ENCODE results near the gene P2RY8.

DNA sequence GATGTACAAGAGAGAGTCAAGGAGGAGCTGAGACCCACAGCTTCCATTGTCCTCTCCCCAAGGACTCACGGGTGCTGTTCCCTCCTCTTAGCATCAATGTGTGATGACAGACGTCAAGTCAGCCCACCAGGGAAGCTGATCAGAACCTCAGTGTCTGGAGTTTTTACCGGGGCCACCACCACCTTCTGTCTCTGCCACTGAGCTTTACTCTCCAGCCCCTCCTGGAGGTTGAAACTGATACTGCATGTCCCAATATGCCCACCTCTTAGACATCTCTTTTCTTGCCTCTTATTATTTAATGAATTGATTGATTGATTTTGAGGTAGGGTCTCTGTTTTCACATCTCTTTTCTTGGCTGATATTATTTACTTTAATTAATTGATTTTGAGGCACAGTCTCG is 44.1 kb upstream of the P2RY8 start:
- TF ChIP-seq, protein P1, sequence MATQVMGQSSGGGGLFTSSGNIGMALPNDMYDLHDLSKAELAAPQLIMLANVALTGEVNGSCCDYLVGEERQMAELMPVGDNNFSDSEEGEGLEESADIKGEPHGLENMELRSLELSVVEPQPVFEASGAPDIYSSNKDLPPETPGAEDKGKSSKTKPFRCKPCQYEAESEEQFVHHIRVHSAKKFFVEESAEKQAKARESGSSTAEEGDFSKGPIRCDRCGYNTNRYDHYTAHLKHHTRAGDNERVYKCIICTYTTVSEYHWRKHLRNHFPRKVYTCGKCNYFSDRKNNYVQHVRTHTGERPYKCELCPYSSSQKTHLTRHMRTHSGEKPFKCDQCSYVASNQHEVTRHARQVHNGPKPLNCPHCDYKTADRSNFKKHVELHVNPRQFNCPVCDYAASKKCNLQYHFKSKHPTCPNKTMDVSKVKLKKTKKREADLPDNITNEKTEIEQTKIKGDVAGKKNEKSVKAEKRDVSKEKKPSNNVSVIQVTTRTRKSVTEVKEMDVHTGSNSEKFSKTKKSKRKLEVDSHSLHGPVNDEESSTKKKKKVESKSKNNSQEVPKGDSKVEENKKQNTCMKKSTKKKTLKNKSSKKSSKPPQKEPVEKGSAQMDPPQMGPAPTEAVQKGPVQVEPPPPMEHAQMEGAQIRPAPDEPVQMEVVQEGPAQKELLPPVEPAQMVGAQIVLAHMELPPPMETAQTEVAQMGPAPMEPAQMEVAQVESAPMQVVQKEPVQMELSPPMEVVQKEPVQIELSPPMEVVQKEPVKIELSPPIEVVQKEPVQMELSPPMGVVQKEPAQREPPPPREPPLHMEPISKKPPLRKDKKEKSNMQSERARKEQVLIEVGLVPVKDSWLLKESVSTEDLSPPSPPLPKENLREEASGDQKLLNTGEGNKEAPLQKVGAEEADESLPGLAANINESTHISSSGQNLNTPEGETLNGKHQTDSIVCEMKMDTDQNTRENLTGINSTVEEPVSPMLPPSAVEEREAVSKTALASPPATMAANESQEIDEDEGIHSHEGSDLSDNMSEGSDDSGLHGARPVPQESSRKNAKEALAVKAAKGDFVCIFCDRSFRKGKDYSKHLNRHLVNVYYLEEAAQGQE (IDR thresholded peaks at IDR 0.05; ENCODE audit: low read depth, low read length) = no peak
- TF ChIP-seq USF2 (IDR thresholded peaks at IDR 0.05; ENCODE audit: borderline replicate concordance, low read depth, low read length) (no peak), SP1 (IDR thresholded peaks at IDR 0.05; ENCODE audit: low read depth, low read length) (no peak), NFYB (IDR thresholded peaks at IDR 0.05; ENCODE audit: insufficient read depth, low read depth, low read length) (no peak), SRF (IDR thresholded peaks at IDR 0.05; ENCODE audit: low read depth in 2 of 2, low read length in 2 of 2) (no peak), POLR2A (IDR thresholded peaks at IDR 0.05; ENCODE audit: low read depth, low read length) (no peak), MXI1 (IDR thresholded peaks at IDR 0.05; ENCODE audit: low read depth, low read length) (no peak)
- TF ChIP-seq, protein P2, sequence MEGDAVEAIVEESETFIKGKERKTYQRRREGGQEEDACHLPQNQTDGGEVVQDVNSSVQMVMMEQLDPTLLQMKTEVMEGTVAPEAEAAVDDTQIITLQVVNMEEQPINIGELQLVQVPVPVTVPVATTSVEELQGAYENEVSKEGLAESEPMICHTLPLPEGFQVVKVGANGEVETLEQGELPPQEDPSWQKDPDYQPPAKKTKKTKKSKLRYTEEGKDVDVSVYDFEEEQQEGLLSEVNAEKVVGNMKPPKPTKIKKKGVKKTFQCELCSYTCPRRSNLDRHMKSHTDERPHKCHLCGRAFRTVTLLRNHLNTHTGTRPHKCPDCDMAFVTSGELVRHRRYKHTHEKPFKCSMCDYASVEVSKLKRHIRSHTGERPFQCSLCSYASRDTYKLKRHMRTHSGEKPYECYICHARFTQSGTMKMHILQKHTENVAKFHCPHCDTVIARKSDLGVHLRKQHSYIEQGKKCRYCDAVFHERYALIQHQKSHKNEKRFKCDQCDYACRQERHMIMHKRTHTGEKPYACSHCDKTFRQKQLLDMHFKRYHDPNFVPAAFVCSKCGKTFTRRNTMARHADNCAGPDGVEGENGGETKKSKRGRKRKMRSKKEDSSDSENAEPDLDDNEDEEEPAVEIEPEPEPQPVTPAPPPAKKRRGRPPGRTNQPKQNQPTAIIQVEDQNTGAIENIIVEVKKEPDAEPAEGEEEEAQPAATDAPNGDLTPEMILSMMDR (IDR thresholded peaks at IDR 0.05 in 2 of 3, conservative IDR thresholded peaks at IDR 0.05 in 1 of 3; ENCODE audit: control insufficient read depth in 2 of 3, extremely low read depth in 1 of 3, insufficient read depth in 1 of 3, low read depth in 3 of 3, low read length in 3 of 3) = peak; percentile 64 to 82 (median 81)
